Activated CD4-positive, alpha-beta T cell treated with anti-CD3 and anti-CD28 coated beads for 48 hours (primary cell): ENCODE data around the gene RAB40A.

Experiments used
- DNase-seq: peaks from one replicate; pipeline ENCODE4 v3.0.0-alpha.2; 2020

The RAB40A gene

GRCh38 chrX:103519389-103519788 is at the start of gene RAB40A:
TSS of gene RAB40A (minus strand) at chrX:103519489. CDS start at chrX:103500756, 18,733 bp downstream.
- no peak for DNase-seq

DNA sequence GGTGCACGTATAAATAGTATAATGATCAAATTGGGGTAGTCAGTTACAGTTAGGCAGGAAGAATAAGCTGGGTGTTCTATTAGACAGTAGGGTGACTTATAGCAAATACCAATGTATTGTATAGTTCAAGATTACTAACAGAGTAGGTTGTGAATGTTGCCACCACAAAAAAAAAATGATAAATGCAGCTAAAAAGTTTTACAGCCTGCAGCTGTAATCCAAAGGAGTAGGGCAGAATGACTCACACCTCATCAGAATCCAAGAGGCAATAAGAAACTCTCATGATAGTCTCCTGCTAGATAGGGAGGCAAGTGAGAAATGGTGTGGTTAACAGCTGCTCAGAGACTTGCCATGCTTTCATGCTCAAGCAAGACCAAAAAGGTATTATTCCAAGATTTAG is 46.5 kb upstream of the RAB40A start:
- DNase-seq: no peak

GRCh38 chrX:103565197-103565596 is 45.9 kb upstream of the RAB40A start:
- DNase-seq: no peak

- no peak for DNase-seq
These were observed 43.5 kb upstream of the RAB40A start for GRCh38 chrX:103562801-103563200.

DNA sequence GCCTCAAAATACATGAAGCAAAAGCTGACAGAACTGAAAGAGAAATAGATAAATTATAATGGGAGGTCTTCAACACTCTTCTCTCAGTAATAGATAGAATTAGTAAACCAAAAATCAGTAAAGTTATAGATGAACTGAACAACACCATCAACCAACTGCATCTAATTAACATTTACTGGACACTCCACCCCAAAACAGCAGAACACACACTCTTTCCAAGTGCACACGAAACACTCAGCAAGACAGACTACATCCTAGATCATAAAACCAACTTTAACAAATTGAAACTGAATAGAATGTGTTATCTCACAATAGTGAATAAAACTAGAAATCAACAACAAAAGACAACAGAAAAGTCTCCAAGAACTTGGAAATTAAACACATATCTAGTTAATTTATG is 41.0 kb upstream of the RAB40A start:
- DNase-seq: no peak

DNA sequence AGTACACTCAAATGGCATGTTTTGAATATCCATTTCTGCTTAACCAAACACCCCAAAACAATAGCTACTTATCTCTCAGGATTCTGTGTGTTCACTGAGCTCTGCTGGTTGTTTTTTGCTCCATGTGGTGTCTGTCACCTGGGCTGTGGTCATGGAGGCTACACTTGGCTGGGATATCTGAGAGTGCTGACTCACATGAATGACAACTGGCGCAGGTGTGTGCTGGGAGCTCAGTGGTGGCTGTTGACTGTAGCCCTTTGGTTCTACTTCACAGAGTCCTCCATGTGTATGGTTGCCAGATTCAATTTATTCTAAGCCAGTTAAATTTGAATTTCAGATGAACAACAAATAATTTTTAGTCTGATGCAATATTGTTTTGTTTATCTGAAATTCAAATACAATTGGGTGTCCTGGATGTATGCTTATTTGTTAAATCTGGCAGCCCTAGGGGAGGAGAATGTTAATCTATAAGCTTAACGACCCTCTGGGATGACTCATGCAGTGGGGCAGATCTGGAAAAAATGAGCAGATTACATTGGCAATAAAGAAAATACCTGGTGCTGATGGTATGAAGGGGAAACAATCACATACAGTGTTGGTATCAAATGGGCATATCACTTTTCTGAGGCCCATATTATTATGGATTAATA is 37.8 kb upstream of the RAB40A start:
- DNase-seq: no peak

GRCh38 chrX:103554687-103555424 is 35.6 kb upstream of the RAB40A start:
- DNase-seq: peak; percentile 76

- DNase-seq: no peak
These were observed 32.9 kb upstream of the RAB40A start for GRCh38 chrX:103552236-103552635.

DNA sequence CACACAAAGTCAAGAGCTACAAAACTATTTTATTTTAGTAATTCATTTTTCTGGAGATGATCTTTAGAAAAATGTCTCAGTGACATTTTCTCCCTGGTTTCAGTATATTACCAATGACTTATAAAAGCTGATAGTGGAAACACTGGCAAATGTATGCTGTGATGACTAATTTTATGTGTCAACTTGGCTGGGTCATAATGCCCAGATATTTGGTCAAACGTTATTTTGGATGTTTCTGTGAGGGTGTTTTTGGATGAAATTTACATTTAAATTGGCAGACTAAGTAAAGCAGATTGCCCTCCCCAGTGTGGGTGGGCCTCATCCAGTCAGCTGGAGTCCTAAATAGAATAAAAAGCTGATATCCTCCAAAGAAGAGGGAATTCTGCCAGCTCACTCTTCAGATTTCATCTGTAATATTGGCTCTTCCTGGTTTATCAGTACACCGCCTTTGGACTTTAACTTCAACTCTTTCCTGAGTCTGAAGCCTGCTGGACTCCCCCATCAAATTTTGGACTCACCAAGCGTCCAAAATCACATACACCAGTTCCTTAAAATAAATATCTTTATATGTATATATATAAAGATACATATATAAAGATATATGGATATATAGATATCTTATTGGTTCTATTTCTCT is 31.2 kb upstream of the RAB40A start:
- DNase-seq: no peak

DNA sequence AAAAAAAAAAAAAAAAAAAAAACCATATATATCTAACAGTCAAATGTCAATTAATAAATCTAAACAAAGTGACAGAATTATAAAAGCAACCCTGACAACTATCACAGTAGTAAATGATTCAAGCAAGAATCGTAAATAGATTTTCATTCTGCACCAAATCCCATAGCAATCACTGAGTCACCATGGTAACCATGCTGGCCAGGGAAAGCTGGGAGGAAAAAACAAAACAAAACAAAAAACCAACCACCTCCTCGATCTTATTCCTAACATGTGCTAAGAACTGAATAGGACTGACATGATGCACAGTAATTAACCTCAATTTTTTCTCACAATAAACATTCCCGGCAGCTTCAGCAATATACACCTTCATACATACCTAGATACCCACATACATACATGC is 30.6 kb upstream of the RAB40A start:
- DNase-seq: no peak

- no peak for DNase-seq
These were observed 20.9 kb upstream of the RAB40A start for GRCh38 chrX:103540145-103540544.

- no peak for DNase-seq
These were observed 20.4 kb upstream of the RAB40A start for GRCh38 chrX:103539695-103540094.

- DNase-seq: no peak
These were observed 19.4 kb upstream of the RAB40A start for GRCh38 chrX:103538728-103539127.

- DNase-seq: no peak
These were observed 18.6 kb upstream of the RAB40A start for GRCh38 chrX:103537871-103538387.

DNA sequence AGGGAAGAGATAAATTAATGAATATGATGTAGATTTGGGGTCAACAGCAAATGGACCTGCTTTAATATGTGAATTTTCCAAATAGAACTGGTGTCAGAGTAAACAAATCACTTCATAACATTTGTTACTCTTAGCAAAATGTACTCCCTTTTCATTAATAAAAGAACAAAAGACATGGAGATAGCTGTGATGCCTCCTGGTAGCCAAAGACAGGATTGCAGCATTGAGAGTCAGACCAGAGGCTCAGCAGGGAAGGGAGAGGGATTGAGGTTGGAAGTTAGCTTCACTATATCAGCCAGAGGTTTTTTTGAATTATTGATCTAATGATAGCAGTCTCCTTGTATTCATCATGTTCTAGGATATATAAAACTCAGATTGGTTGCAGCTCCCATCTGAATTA is 17.4 kb upstream of the RAB40A start:
- no peak for DNase-seq

DNA sequence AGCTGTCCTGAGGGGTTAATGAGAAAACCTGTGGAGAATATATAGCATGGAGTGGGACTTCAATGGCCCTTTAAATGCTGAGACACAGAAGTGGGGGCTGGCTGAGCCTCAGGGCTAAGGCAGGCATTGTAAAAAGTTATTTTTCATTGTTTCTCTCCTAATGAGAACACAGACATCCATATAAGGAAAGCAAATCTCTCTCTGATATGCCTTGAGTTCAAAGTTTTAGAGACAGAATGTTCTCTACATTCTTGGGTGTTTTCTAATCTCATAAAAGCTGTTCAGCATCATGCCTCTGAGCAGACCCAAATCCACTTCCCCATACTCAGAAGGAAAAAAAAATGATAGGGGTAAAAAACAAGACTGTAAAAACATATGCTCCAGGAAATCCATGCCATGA is 16.8 kb upstream of the RAB40A start:
- no peak for DNase-seq

DNA sequence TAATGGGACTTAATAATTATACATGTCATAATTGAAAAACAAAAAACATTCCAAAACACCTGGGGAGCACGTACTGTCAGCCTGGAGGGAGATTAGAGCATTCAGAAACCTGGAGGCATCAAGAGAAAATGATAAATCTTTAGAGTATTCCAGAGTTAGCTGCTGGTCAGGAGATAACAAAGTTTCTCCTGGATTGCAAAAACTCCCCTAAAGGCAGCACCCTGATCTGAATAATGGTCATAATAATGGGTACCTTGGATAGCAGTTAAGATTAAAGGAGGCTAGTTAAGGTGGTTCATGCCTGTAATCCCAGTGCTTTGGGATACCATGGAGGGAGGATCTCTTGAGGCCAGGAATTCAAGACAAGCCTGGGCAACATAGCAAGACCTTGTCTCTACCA is 15.9 kb upstream of the RAB40A start:
- DNase-seq: no peak

DNA sequence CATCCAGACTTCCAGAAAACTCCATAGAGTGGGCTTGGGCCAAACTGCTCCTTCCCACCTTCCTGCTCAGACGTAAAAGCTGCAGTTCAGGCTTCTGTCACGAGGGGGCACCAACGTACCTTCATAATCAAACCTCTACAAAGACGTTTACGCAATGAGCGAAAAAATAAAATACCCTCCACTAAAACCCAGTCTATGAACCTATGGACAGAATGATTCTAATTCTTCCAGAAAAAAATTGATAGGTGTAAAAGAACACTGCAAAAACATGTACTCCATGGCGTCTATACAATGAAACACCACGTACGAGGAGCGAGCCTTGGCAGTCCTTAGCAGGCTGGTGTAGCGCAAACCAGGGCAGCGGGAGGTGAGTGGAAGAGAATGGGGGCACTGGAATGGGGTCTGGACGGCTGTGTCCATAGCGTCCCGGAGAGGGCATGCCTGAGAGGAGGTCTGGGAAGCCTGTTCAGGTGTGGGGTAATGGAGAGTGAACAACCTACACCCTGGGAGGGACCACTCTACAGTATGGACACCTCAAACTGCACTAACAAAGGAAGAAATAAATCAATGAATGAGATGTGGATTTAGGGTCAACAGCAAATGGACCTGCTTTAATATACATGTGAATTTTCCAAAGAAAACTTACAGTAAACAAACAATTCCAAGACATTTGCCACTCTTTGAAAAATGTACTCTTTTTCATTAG is 14.4 kb upstream of the RAB40A start:
- DNase-seq: peak; percentile 74

DNA sequence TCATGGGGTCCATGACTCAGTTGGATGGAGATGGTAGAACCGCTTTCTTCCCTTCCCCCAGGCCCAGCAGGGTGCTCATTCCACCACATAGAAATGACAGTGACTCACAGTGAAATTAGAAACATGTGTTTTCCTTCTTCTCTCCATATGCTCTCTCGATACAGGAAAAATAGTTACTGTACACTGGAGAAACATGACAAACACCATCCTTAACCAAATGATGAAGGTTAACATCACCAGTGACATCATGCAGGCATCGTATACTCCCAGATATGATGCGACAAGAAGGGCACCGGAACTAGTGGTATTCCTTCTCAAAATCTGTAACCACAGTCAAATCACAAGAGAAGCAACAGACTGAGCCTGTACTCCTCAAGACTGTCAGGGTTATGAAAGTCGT is 11.7 kb upstream of the RAB40A start:
- DNase-seq: no peak

DNA sequence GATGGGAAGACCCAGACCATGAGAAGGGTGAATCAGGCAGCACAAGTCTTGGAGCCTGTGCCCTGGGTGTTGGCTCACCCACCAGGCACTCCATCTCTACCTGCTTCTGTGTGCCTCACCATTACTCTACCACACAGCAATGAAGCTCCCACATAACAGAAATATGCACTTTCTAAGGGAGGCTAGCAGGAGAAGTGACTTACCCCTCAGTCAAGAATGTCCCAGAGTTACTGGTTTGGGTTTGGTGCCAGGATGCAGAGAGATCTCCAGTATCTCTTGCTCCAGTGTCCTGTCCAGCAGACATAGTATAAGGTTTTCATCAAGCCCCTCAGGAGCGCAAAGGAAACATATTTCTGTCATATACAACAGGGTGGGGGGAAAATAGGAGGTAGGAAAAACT is 11.3 kb upstream of the RAB40A start:
- no peak for DNase-seq

GRCh38 chrX:103529550-103529949 is 10.3 kb upstream of the RAB40A start:
- DNase-seq: no peak

GRCh38 chrX:103524747-103525146 is 5.5 kb upstream of the RAB40A start:
- DNase-seq: no peak

DNA sequence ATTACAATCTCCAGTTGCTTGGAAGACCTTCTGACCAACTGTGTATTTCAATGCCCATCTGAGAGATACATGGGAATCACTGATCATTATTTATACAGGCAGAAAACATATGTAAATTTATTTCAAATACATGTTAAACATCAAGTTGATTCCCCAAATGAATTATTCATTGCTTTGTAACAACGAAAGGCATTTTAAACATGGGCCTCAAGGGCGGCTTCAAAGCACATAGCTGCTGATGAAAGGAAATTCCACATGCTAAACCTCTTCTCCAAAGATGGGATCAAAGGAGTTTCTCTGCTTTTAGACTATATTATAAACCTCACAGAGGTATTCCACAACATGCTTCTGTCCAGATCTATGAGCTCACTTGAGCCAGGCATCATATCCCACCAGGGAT is 4.3 kb upstream of the RAB40A start:
- DNase-seq: no peak
